VCaP (cell line): ENCODE measurements around the gene KMT5B.

Experiments
- H3K27ac ChIP-seq: fragments of 450-650 bp; 2 replicates; pipeline ENCODE4 v1.5.1; 2017
- CTCF ChIP-seq: fragments of 450-650 bp; conservative IDR thresholded peaks from 2 replicates; pipeline ENCODE4 v1.5.1; 2017; ENCODE audit warnings: mild to moderate bottlenecking, moderate library complexity

The KMT5B gene

GRCh38 chr11:68117853-68118470, 95.1 kb downstream of the KMT5B start:
- peak overlapping the region; percentile 93 for H3K27ac ChIP-seq
- no peak for TF ChIP-seq CTCF

- TF ChIP-seq CTCF, result no peak
- no peak overlapping the region for H3K27ac ChIP-seq
These were observed 96.1 kb downstream of the KMT5B start for GRCh38 chr11:68116974-68117373.

- TF ChIP-seq CTCF, result no peak
- no peak overlapping the region for H3K27ac ChIP-seq
These were observed 97.0 kb downstream of the KMT5B start for GRCh38 chr11:68116126-68116525.

- no peak overlapping the region for H3K27ac ChIP-seq
These were observed 97.8 kb downstream of the KMT5B start for GRCh38 chr11:68115285-68115684.

GRCh38 chr11:68113986-68114385, 99.1 kb downstream of the KMT5B start:
- H3K27ac ChIP-seq, result no peak overlapping the region
- no peak for TF ChIP-seq CTCF

More at GRCh38 chr11:68115285-68115684, 97.8 kb downstream of the KMT5B start:
- TF ChIP-seq CTCF, result no peak

GRCh38 chr11:68107689-68108088, 105.4 kb downstream of the KMT5B start:
- TF ChIP-seq CTCF, result no peak
- H3K27ac ChIP-seq, result peak overlapping the region; percentile 63

GRCh38 chr11:68106165-68106940, 106.7 kb downstream of the KMT5B start:
- peak; percentile 35 for TF ChIP-seq CTCF
- peak overlapping the region; percentile 63 for H3K27ac ChIP-seq
